CD8-positive, alpha-beta memory T cell (primary cell): ENCODE data around the gene PCBP1. TPM values are rescaled to one million over a fixed set of nuclear protein-coding genes. Genes with fewer than 3 reads are reported as not detected.
A peak's percentile ranks its signal among the peaks of the same experiment; 100 is the strongest.

Experiments used
- CTCF ChIA-PET: fragments of 350-600 bp; sonication (Branson Sonifier 250); formaldehyde crosslinking; loops from one replicate; lab custom pipeline; 2021; ENCODE audit warnings: antibody characterized with exemption; lab: Charles Lee
- POLR2A ChIA-PET: fragments of 350-600 bp; sonication (Branson Sonifier 250); formaldehyde crosslinking; loops from one replicate; lab custom pipeline; 2021; ENCODE audit warnings: antibody characterized with exemption; lab: Charles Lee
- DNase-seq, 5 donors: peaks; one replicate each; pipeline versions ENCODE4 v3.0.0 to v3.0.0-alpha.2; 2020 to 2022; ENCODE audit warnings: mixed read lengths in 1 of 5
- H3K27ac ChIP-seq: one replicate; pipeline ENCODE4 v1.7.0; 2013; ENCODE audit warnings: low read depth, mild to moderate bottlenecking, low read length, moderate library complexity
- H3K27me3 ChIP-seq: 2 replicates; pipeline ENCODE4 v1.7.0; 2013; ENCODE audit warnings: low read length, mild to moderate bottlenecking; ENCODE audit not compliant: insufficient read depth, poor library complexity, severe bottlenecking
- H3K36me3 ChIP-seq: 2 replicates; pipeline ENCODE4 v1.7.0; 2013; ENCODE audit warnings: mild to moderate bottlenecking, low read length, moderate library complexity; ENCODE audit not compliant: insufficient read depth
- H3K4me1 ChIP-seq: 2 replicates; pipeline ENCODE4 v1.7.0; 2013; ENCODE audit warnings: mild to moderate bottlenecking, low read length, moderate library complexity; ENCODE audit not compliant: insufficient read depth
- H3K4me3 ChIP-seq: 2 replicates; pipeline ENCODE4 v1.7.0; 2013; ENCODE audit warnings: mild to moderate bottlenecking, low read length
- H3K9me3 ChIP-seq: 2 replicates; pipeline ENCODE4 v1.7.0; 2013; ENCODE audit warnings: mild to moderate bottlenecking, low read length
- H3K27ac Mint-ChIP-seq, 8 donors: one replicate each; pipeline ENCODE4 v1.8.0; 2020 to 2021; ENCODE audit warnings: mixed read lengths in 8 of 8, mild to moderate bottlenecking in 6 of 8, inconsistent platforms in 3 of 8, moderate library complexity in 3 of 8
- H3K27me3 Mint-ChIP-seq, 2 donors: one replicate each; pipeline ENCODE4 v1.8.0; 2020 to 2021; ENCODE audit warnings: mixed read lengths in 2 of 2, mild to moderate bottlenecking in 1 of 2, moderate library complexity in 1 of 2
- H3K36me3 Mint-ChIP-seq, 3 donors: one replicate each; pipeline ENCODE4 v1.8.0; 2020 to 2021; ENCODE audit warnings: mixed read lengths in 3 of 3, inconsistent platforms in 1 of 3, mild to moderate bottlenecking in 1 of 3
- H3K4me1 Mint-ChIP-seq, 3 donors: one replicate each; pipeline ENCODE4 v1.8.0; 2020 to 2021; ENCODE audit warnings: mixed read lengths in 3 of 3, inconsistent platforms in 1 of 3, mild to moderate bottlenecking in 1 of 3
- H3K4me3 Mint-ChIP-seq, 7 donors: one replicate each; pipeline ENCODE4 v1.8.0; 2020 to 2021; ENCODE audit warnings: mixed read lengths in 7 of 7, mild to moderate bottlenecking in 6 of 7, moderate library complexity in 4 of 7, inconsistent platforms in 2 of 7
- H3K9me3 Mint-ChIP-seq, 5 donors: one replicate each; pipeline ENCODE4 v1.8.0; 2020 to 2022; ENCODE audit warnings: mixed read lengths in 5 of 5, mild to moderate bottlenecking in 3 of 5, moderate library complexity in 2 of 5, inconsistent platforms in 1 of 5
- polyA plus RNA-seq: library from polyadenylated mRNA; unstranded; fragments of 300-500 nt; fragmentation: Illumina TruSeq; gene quantifications from one replicate; pipeline ENCODE4 v1.2.3, GENCODE V29; 2021
- total RNA-seq, 2 experiments: library from RNA; stranded (reverse); gene quantifications; one replicate each; pipeline ENCODE4 v1.2.3, GENCODE V29; 2021

Gene PCBP1
- total and polyA plus RNA-seq, 3 experiments from 2014 or later = 161 to 434 (median 428) TPM

GRCh38 chr2:70122470-70122869, 35.2 kb downstream of the PCBP1 start:
- ChIA-PET CTCF (interaction anchor here (1.0 to 5.9 kb wide), 9 partner anchors 12 to 210 kb away, joined by 3 to 73 read pairs (median 7); partner anchors contain the start of gene PCBP1), POLR2A (interaction anchor here (0.5 to 6.9 kb wide), 10 partner anchors 9 to 41 kb away, joined by 3 to 153 read pairs (median 7); no protein-coding TSS in a partner anchor)
- H3K27me3 Mint-ChIP-seq = peaks cover 0 to 6% of the 10 kb centered on the region in 2 donors
- no peak overlapping the region for H3K27ac ChIP-seq
- DNase-seq = no peak
- no peak overlapping the region for H3K4me3 ChIP-seq
- peaks cover 58 to 79% (median 74%) of the 10 kb centered on the region in 3 donors for H3K4me1 Mint-ChIP-seq
- peak overlapping the region; percentile 81 to 100 (median 98) for H3K27ac Mint-ChIP-seq
- H3K4me3 Mint-ChIP-seq = peak overlapping the region in 2 of 7 donors; percentile 87 to 96
- H3K36me3 Mint-ChIP-seq = peaks cover 0 to 11% (median 0%) of the 10 kb centered on the region in 3 donors
- H3K4me1 ChIP-seq = peaks cover 56% of the 10 kb centered on the region
- no peaks in the 10 kb centered on the region for H3K27me3 ChIP-seq
- no peaks in the 10 kb centered on the region for H3K9me3 ChIP-seq
- H3K36me3 ChIP-seq = no peaks in the 10 kb centered on the region
- H3K9me3 Mint-ChIP-seq = peaks cover 0 to 2% (median 0%) of the 10 kb centered on the region in 5 donors

GRCh38 chr2:70123051-70123828, 36.0 kb downstream of the PCBP1 start:
- Histone ChIP-seq H3K4me3 (peak overlapping the region; percentile 84), H3K9me3 (no peaks in the 10 kb centered on the region), H3K27ac (peak overlapping the region; percentile 90), H3K36me3 (no peaks in the 10 kb centered on the region), H3K4me1 (peaks cover 63% of the 10 kb centered on the region), H3K27me3 (no peaks in the 10 kb centered on the region)
- ChIA-PET CTCF (interaction anchor here (0.7 to 5.9 kb wide), 16 partner anchors 11 to 211 kb away, joined by 3 to 73 read pairs (median 10); partner anchors contain the start of genes MXD1 and PCBP1), POLR2A (interaction anchor here (0.5 to 6.9 kb wide), 15 partner anchors 7 to 209 kb away, joined by 3 to 153 read pairs (median 20); partner anchors contain the start of genes MXD1 and PCBP1)
- peaks cover 0 to 6% of the 10 kb centered on the region in 2 donors for H3K27me3 Mint-ChIP-seq
- peaks cover 0 to 2% (median 0%) of the 10 kb centered on the region in 5 donors for H3K9me3 Mint-ChIP-seq
- peak overlapping the region; percentile 86 to 98 (median 95) for H3K4me3 Mint-ChIP-seq
- H3K36me3 Mint-ChIP-seq = peaks cover 0 to 11% (median 0%) of the 10 kb centered on the region in 3 donors
- peaks cover 63 to 82% (median 82%) of the 10 kb centered on the region in 3 donors for H3K4me1 Mint-ChIP-seq
- H3K27ac Mint-ChIP-seq = peak overlapping the region; percentile 98 to 100 (median 100)
- peak in 1 of 5 donors; percentile 11 for DNase-seq

- ChIA-PET CTCF (interaction anchor here (0.7 to 5.9 kb wide), 14 partner anchors 8 to 211 kb away, joined by 3 to 73 read pairs (median 9); partner anchors contain the start of genes MXD1 and PCBP1), POLR2A (interaction anchor here (0.6 to 6.9 kb wide), 14 partner anchors 8 to 478 kb away, joined by 3 to 153 read pairs (median 22); partner anchors contain the start of genes C2orf42, MXD1 and PCBP1)
- Mint-ChIP-seq H3K27me3 (peaks cover 0 to 6% of the 10 kb centered on the region in 2 donors), H3K9me3 (peaks cover 0 to 2% (median 0%) of the 10 kb centered on the region in 5 donors), H3K4me1 (peaks cover 62 to 83% (median 83%) of the 10 kb centered on the region in 3 donors), H3K4me3 (peak overlapping the region; percentile 86 to 98 (median 95)), H3K27ac (peak overlapping the region; percentile 98 to 100 (median 100)), H3K36me3 (peaks cover 0 to 11% (median 0%) of the 10 kb centered on the region in 3 donors)
- Histone ChIP-seq H3K4me3 (peak overlapping the region; percentile 84), H3K27ac (peak overlapping the region; percentile 90), H3K4me1 (peaks cover 62% of the 10 kb centered on the region), H3K36me3 (no peaks in the 10 kb centered on the region), H3K9me3 (no peaks in the 10 kb centered on the region), H3K27me3 (no peaks in the 10 kb centered on the region)
- DNase-seq = no peak
Measured at GRCh38 chr2:70123829-70124116, 36.5 kb downstream of the PCBP1 start.

GRCh38 chr2:70124983-70125480, 37.8 kb downstream of the PCBP1 start:
- POLR2A ChIA-PET = interaction anchor here (0.6 to 6.9 kb wide), 14 partner anchors 9 to 479 kb away, joined by 3 to 153 read pairs (median 22); partner anchors contain the start of genes C2orf42, MXD1 and PCBP1

GRCh38 chr2:70125498-70125898, 38.2 kb downstream of the PCBP1 start:
- H3K4me1 ChIP-seq = peaks cover 67% of the 10 kb centered on the region
- no peaks in the 10 kb centered on the region for H3K36me3 ChIP-seq
- no peaks in the 10 kb centered on the region for H3K9me3 ChIP-seq
- H3K27me3 ChIP-seq = no peaks in the 10 kb centered on the region
- POLR2A ChIA-PET = interaction anchor here (0.5 to 6.9 kb wide), 10 partner anchors 10 to 211 kb away, joined by 4 to 153 read pairs (median 24); partner anchors contain the start of genes MXD1 and PCBP1
- CTCF ChIA-PET = interaction anchor here (1.0 to 5.9 kb wide), 12 partner anchors 9 to 309 kb away, joined by 3 to 73 read pairs (median 12); partner anchors contain the start of gene PCBP1
- peak overlapping the region; percentile 98 to 100 (median 100) for H3K27ac Mint-ChIP-seq
- H3K9me3 Mint-ChIP-seq = peaks cover 0 to 2% (median 0%) of the 10 kb centered on the region in 5 donors
- H3K4me3 Mint-ChIP-seq = peak overlapping the region; percentile 86 to 98 (median 95)
- peaks cover 0 to 11% (median 0%) of the 10 kb centered on the region in 3 donors for H3K36me3 Mint-ChIP-seq
- peak overlapping the region; percentile 90 for H3K27ac ChIP-seq
- H3K4me1 Mint-ChIP-seq = peaks cover 61 to 87% (median 86%) of the 10 kb centered on the region in 3 donors
- peak overlapping the region; percentile 84 for H3K4me3 ChIP-seq
- no peak for DNase-seq
- H3K27me3 Mint-ChIP-seq = peaks cover 0 to 6% of the 10 kb centered on the region in 2 donors

More at GRCh38 chr2:70124983-70125480, 37.8 kb downstream of the PCBP1 start:
- Histone ChIP-seq H3K27me3 (no peaks in the 10 kb centered on the region), H3K4me1 (peaks cover 63% of the 10 kb centered on the region), H3K27ac (peak overlapping the region; percentile 90), H3K9me3 (no peaks in the 10 kb centered on the region), H3K4me3 (peak overlapping the region; percentile 84), H3K36me3 (no peaks in the 10 kb centered on the region)
- Mint-ChIP-seq H3K27ac (peak overlapping the region; percentile 98 to 100 (median 100)), H3K27me3 (peaks cover 0 to 6% of the 10 kb centered on the region in 2 donors), H3K4me1 (peaks cover 61 to 82% (median 81%) of the 10 kb centered on the region in 3 donors), H3K9me3 (peaks cover 0 to 2% (median 0%) of the 10 kb centered on the region in 5 donors), H3K36me3 (peaks cover 0 to 11% (median 0%) of the 10 kb centered on the region in 3 donors), H3K4me3 (peak overlapping the region; percentile 86 to 98 (median 95))
- DNase-seq = peak in 4 of 5 donors; percentile 45 to 79 (median 62)
- CTCF ChIA-PET = interaction anchor here (1.0 to 5.9 kb wide), 17 partner anchors 9 to 308 kb away, joined by 3 to 73 read pairs (median 8); partner anchors contain the start of genes MXD1 and PCBP1

GRCh38 chr2:70126413-70126812, 39.1 kb downstream of the PCBP1 start:
- H3K27me3 ChIP-seq = no peaks in the 10 kb centered on the region
- H3K27ac Mint-ChIP-seq = peak overlapping the region; percentile 98 to 100 (median 100)
- no peaks in the 10 kb centered on the region for H3K9me3 ChIP-seq
- no peaks in the 10 kb centered on the region for H3K36me3 ChIP-seq
- peaks cover 0 to 6% of the 10 kb centered on the region in 2 donors for H3K27me3 Mint-ChIP-seq
- DNase-seq = no peak
- peaks cover 0 to 2% (median 0%) of the 10 kb centered on the region in 5 donors for H3K9me3 Mint-ChIP-seq
- H3K27ac ChIP-seq = no peak overlapping the region
- H3K4me1 ChIP-seq = peaks cover 75% of the 10 kb centered on the region
- H3K36me3 Mint-ChIP-seq = peaks cover 0 to 11% (median 0%) of the 10 kb centered on the region in 3 donors
- peak overlapping the region; percentile 8 for H3K4me3 ChIP-seq
- peaks cover 61 to 90% (median 87%) of the 10 kb centered on the region in 3 donors for H3K4me1 Mint-ChIP-seq
- H3K4me3 Mint-ChIP-seq = peak overlapping the region; percentile 45 to 98 (median 95)
- ChIA-PET CTCF (interaction anchor here (0.6 to 5.9 kb wide), 4 partner anchors 8 to 55 kb away, joined by 3 to 73 read pairs (median 28); no protein-coding TSS in a partner anchor), POLR2A (interaction anchor here (3.0 to 6.9 kb wide), 5 partner anchors 9 to 39 kb away, joined by 24 to 153 read pairs (median 80); partner anchors contain the start of gene PCBP1)

- H3K27ac Mint-ChIP-seq = peak overlapping the region in 5 of 8 donors; percentile 3 to 86 (median 61)
- Histone ChIP-seq H3K4me3 (peak overlapping the region; percentile 6), H3K9me3 (no peaks in the 10 kb centered on the region), H3K36me3 (no peaks in the 10 kb centered on the region), H3K27me3 (no peaks in the 10 kb centered on the region), H3K4me1 (peaks cover 76% of the 10 kb centered on the region), H3K27ac (peak overlapping the region; percentile 22)
- H3K27me3 Mint-ChIP-seq = peaks cover 0 to 6% of the 10 kb centered on the region in 2 donors
- CTCF ChIA-PET = interaction anchor here (1.0 to 3.0 kb wide), 4 partner anchors 10 to 17 kb away, joined by 3 to 9 read pairs (median 4); no protein-coding TSS in a partner anchor
- H3K9me3 Mint-ChIP-seq = peaks cover 0 to 2% (median 0%) of the 10 kb centered on the region in 5 donors
- peaks cover 0 to 13% (median 0%) of the 10 kb centered on the region in 3 donors for H3K36me3 Mint-ChIP-seq
- DNase-seq = no peak
- H3K4me1 Mint-ChIP-seq = peaks cover 65 to 90% (median 85%) of the 10 kb centered on the region in 3 donors
- POLR2A ChIA-PET = interaction anchor here (1.4 to 4.6 kb wide), 2 partner anchors 8 to 41 kb away, joined by 5 to 115 read pairs; partner anchors contain the start of gene PCBP1
- H3K4me3 Mint-ChIP-seq = peak overlapping the region in 3 of 7 donors; percentile 15 to 64 (median 29)
Measured at GRCh38 chr2:70128005-70128404, 40.7 kb downstream of the PCBP1 start.
